Activated CD8-positive, alpha-beta T cell treated with anti-CD3 and anti-CD28 coated beads for 36 hours (primary cell): ENCODE data around the gene AMBRA1. TPM values are rescaled to one million over a fixed set of nuclear protein-coding genes. Genes with fewer than 3 reads are reported as not detected.

ENCODE experiments used
- ATAC-seq: fragments of 200-7000 bp; cut with Tn5 transposase; one replicate; pipeline ENCODE4 v1.10.0; 2021; ENCODE audit warnings: mild to moderate bottlenecking, moderate library complexity
- CTCF ChIA-PET: fragments of 350-600 bp; sonication (Branson Sonifier 250); formaldehyde crosslinking; loops from one replicate; lab custom pipeline; 2021; ENCODE audit warnings: antibody characterized with exemption; lab: Charles Lee
- POLR2A ChIA-PET: fragments of 350-600 bp; sonication (Branson Sonifier 250); formaldehyde crosslinking; loops from one replicate; lab custom pipeline; 2021; ENCODE audit warnings: antibody characterized with exemption; lab: Charles Lee
- DNase-seq: peaks from one replicate; pipeline ENCODE4 v3.0.0-alpha.2; 2020
- H3K27ac Mint-ChIP-seq: one replicate; pipeline ENCODE4 v1.8.0; 2021; ENCODE audit warnings: mild to moderate bottlenecking, mixed read lengths
- H3K27me3 Mint-ChIP-seq: one replicate; pipeline ENCODE4 v1.8.0; 2021; ENCODE audit warnings: mixed read lengths
- H3K36me3 Mint-ChIP-seq: one replicate; pipeline ENCODE4 v1.8.0; 2021; ENCODE audit warnings: low read depth, mixed read lengths
- H3K4me1 Mint-ChIP-seq: one replicate; pipeline ENCODE4 v1.8.0; 2021; ENCODE audit warnings: low read depth, mixed read lengths
- H3K4me3 Mint-ChIP-seq: one replicate; pipeline ENCODE4 v1.8.0; 2021; ENCODE audit warnings: mild to moderate bottlenecking, moderate library complexity, mixed read lengths
- H3K9me3 Mint-ChIP-seq: one replicate; pipeline ENCODE4 v1.8.0; 2021; ENCODE audit warnings: mixed read lengths
- CTCF ChIP-seq: fragments of 200-600 bp; IDR thresholded peaks from one replicate; pipeline ENCODE4 v1.8.0; 2022; ENCODE audit warnings: antibody characterized with exemption, mild to moderate bottlenecking
- intact Hi-C: fragments of 100-400 bp; cut with micrococcal nuclease; formaldehyde crosslinking; loops from one replicate; pipeline ENCODE4 v1.10.0; 2022
- total RNA-seq, 2 experiments: library from RNA; stranded (reverse); gene quantifications; one replicate each; pipeline ENCODE4 v1.2.3, GENCODE V29; 2021

The AMBRA1 gene
- total RNA-seq, 2 experiments from 2014 or later = 24.0 to 24.1 TPM

DNA sequence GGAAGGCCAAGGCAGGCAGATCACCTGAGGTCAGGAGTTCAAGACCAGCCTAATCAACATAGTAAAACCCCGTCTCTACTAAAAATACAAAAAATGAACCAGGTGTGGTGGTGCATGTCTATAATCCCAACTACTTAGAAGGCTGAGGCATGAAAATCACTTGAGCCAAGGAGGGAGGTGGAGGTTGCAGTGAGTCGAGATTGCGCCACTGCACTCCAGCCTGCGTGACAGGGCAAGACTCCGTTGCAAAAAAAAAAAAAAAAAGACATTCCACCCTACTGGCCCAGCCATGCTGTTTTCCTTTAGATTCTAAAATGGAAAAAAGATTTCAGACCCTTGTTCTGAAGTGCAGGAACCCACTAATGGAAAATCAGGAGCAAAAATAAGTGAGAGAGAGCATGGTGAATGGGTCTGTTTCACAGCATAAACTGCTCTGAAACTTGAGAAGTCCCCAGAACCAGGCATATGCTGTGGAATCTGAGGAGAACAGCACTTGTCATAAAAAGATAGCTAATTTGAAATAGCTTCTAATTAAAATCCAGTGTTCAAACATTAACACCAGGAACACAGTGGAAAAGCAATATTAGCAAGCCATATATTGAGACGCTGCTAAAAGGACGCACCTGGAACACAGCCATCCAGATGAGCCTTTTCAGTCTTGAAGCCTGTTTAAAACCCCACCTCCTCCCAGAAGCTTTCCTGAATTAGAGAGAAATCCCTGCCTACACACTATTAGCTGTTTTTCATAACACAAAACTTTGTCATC, 136.0 kb downstream of the AMBRA1 start:
- TF ChIP-seq CTCF = no peak
- ATAC-seq = no peak
- POLR2A ChIA-PET = no interaction called here
- Mint-ChIP-seq H3K4me1 (peaks cover 10% of the 10 kb centered on the region), H3K27me3 (no peaks in the 10 kb centered on the region), H3K27ac (no peak overlapping the region), H3K4me3 (no peak overlapping the region), H3K9me3 (no peaks in the 10 kb centered on the region), H3K36me3 (no peaks in the 10 kb centered on the region)
- intact Hi-C loops = no loop called here
- CTCF ChIA-PET = no interaction called here
- no peak for DNase-seq

GRCh38 chr11:46457021-46457420, 136.8 kb downstream of the AMBRA1 start:
- CTCF ChIA-PET = interaction anchor here (0.7 kb wide), 1 partner anchor 33 kb away, joined by 3 read pairs; no protein-coding TSS in a partner anchor
- Mint-ChIP-seq H3K27ac (no peak overlapping the region), H3K4me3 (no peak overlapping the region), H3K36me3 (no peaks in the 10 kb centered on the region), H3K4me1 (peaks cover 10% of the 10 kb centered on the region), H3K27me3 (no peaks in the 10 kb centered on the region), H3K9me3 (no peaks in the 10 kb centered on the region)
- POLR2A ChIA-PET = no interaction called here
- DNase-seq = no peak
- no peak for TF ChIP-seq CTCF
- no peak for ATAC-seq
- intact Hi-C loops = no loop called here

GRCh38 chr11:46456269-46457001, 137.4 kb downstream of the AMBRA1 start:
- ChIA-PET POLR2A (no interaction called here), CTCF (interaction anchor here (0.7 kb wide), 1 partner anchor 34 kb away, joined by 3 read pairs; no protein-coding TSS in a partner anchor)
- H3K27me3 Mint-ChIP-seq = no peaks in the 10 kb centered on the region
- ATAC-seq = no peak
- no peak overlapping the region for H3K27ac Mint-ChIP-seq
- TF ChIP-seq CTCF = no peak
- H3K4me1 Mint-ChIP-seq = peaks cover 10% of the 10 kb centered on the region
- no peaks in the 10 kb centered on the region for H3K9me3 Mint-ChIP-seq
- no peaks in the 10 kb centered on the region for H3K36me3 Mint-ChIP-seq
- no peak for DNase-seq
- intact Hi-C loops = no loop called here
- no peak overlapping the region for H3K4me3 Mint-ChIP-seq

DNA sequence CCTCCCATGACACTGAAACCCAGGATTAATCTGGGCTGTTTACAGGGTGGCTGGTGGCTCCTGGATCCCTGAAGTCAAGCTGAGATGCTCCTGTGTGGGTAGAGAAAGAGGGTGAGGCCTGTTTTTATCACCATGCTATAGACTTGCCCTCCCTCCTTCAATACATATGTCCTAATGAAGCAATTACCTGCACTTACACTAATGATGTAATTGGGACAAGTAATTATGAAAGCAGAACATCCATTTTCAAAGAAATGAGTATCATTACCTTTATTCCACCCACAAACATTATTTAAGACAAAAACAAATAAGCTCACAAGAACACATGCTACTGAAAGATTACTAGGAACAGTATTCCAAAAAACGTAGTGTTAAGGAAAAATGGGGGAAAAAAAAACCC, 138.0 kb downstream of the AMBRA1 start:
- Mint-ChIP-seq H3K36me3 (no peaks in the 10 kb centered on the region), H3K4me3 (no peak overlapping the region), H3K9me3 (no peaks in the 10 kb centered on the region), H3K27ac (no peak overlapping the region), H3K4me1 (peaks cover 10% of the 10 kb centered on the region), H3K27me3 (no peaks in the 10 kb centered on the region)
- ATAC-seq (no peak), DNase-seq (no peak)
- no peak for TF ChIP-seq CTCF
- ChIA-PET POLR2A (no interaction called here), CTCF (no interaction called here)
- intact Hi-C loops = no loop called here
